B cell (primary cell): ENCODE data around the gene RRP15. TPM values are rescaled to one million over a fixed set of nuclear protein-coding genes. Genes with fewer than 3 reads are reported as not detected.

ENCODE experiments used
- ATAC-seq: fragments of 200-7000 bp; cut with Tn5 transposase; one replicate; pipeline ENCODE4 v1.10.0; 2021; ENCODE audit warnings: low read depth, mild to moderate bottlenecking, moderate number of reproducible peaks, moderate library complexity
- CTCF ChIA-PET: fragments of 350-600 bp; sonication (Branson Sonifier 250); formaldehyde crosslinking; loops from one replicate; lab custom pipeline; 2021; ENCODE audit warnings: antibody characterized with exemption, inconsistent platforms; lab: Charles Lee
- POLR2A ChIA-PET: fragments of 350-600 bp; sonication (Branson Sonifier 250); formaldehyde crosslinking; loops from one replicate; lab custom pipeline; 2021; ENCODE audit warnings: antibody characterized with exemption; lab: Charles Lee
- DNase-seq: peaks from one replicate; pipeline ENCODE4 v3.0.0; 2013
- H2AFZ ChIP-seq: 2 replicates; pipeline ENCODE4 v1.6.1; 2012; ENCODE audit warnings: mild to moderate bottlenecking, low read depth, low read length; ENCODE audit not compliant: insufficient read depth, poor library complexity, severe bottlenecking
- H3K27ac ChIP-seq, 2 donors: 1 replicate in 1 of 2; 2 replicates in 1 of 2; pipeline ENCODE4 v1.5.1; 2012 to 2013; ENCODE audit warnings: low read length in 2 of 2, mild to moderate bottlenecking in 2 of 2, moderate library complexity in 1 of 2
- H3K27me3 ChIP-seq, 4 experiments: fragments of 200-600 bp in 1 of 4; sonication (generic) in 1 of 4; replicated peaks in 1 of 4; 1 replicate in 2 of 4; 2 replicates in 2 of 4; pipeline versions ENCODE4 v1.6.1 to v1.7.0; 2013 to 2016; ENCODE audit warnings: low read length in 3 of 4, mild to moderate bottlenecking in 2 of 4, mixed read lengths in 1 of 4, moderate library complexity in 1 of 4; ENCODE audit not compliant: insufficient read depth in 4 of 4, control insufficient read depth in 3 of 4; ENCODE audit errors: control extremely low read depth in 1 of 4
- H3K36me3 ChIP-seq, 2 experiments: replicated peaks in 1 of 2; 1 replicate in 1 of 2; 2 replicates in 1 of 2; pipeline versions ENCODE4 v1.6.1 to v1.7.1; 2013; ENCODE audit warnings: low read length in 1 of 2; ENCODE audit not compliant: insufficient read depth in 2 of 2, control insufficient read depth in 1 of 2; ENCODE audit errors: control extremely low read depth in 1 of 2, extremely low read depth in 1 of 2
- H3K4me1 ChIP-seq, 2 donors: fragments of 200-600 bp in 1 of 2; sonication (generic) in 1 of 2; 1 replicate in 1 of 2; 2 replicates in 1 of 2; pipeline versions ENCODE4 v1.5.1 to v1.6.1; 2013 to 2017; ENCODE audit warnings: low read length in 2 of 2; ENCODE audit not compliant: control insufficient read depth in 2 of 2, insufficient read depth in 2 of 2
- H3K4me2 ChIP-seq: replicated peaks from 2 replicates; pipeline ENCODE3; 2012; ENCODE audit warnings: mild to moderate bottlenecking, low read depth, low read length; ENCODE audit not compliant: poor library complexity, severe bottlenecking
- H3K4me3 ChIP-seq, 5 experiments: fragments of 200-600 bp in 1 of 5; sonication (generic) in 1 of 5; 1 replicate in 3 of 5; 2 replicates in 2 of 5; pipeline versions ENCODE4 v1.5.1 to v1.7.0; 2011 to 2016; ENCODE audit warnings: low read length in 4 of 5, mild to moderate bottlenecking in 4 of 5, low read depth in 2 of 5, control low read depth in 1 of 5, moderate library complexity in 1 of 5; ENCODE audit not compliant: insufficient read depth in 1 of 5; ENCODE audit errors: control extremely low read depth in 1 of 5, extremely low read depth in 1 of 5
- H3K79me2 ChIP-seq: fragments of 200-600 bp; sonication (generic); one replicate; pipeline ENCODE4 v1.6.0; 2016; ENCODE audit warnings: low read length; ENCODE audit not compliant: control insufficient read depth, insufficient read depth
- H3K9ac ChIP-seq: fragments of 200-600 bp; sonication (generic); 2 replicates; pipeline ENCODE4 v1.6.1; 2017; ENCODE audit warnings: mild to moderate bottlenecking, low read length, moderate library complexity
- H3K9me3 ChIP-seq, 3 donors: one replicate each; pipeline versions ENCODE4 v1.6.1 to v1.7.1; 2013; ENCODE audit warnings: low read length in 2 of 3; ENCODE audit not compliant: control insufficient read depth in 2 of 3, insufficient read depth in 1 of 3; ENCODE audit errors: control extremely low read depth in 1 of 3
- H4K20me1 ChIP-seq: 2 replicates; pipeline ENCODE4 v1.6.0; 2012; ENCODE audit warnings: mild to moderate bottlenecking, low read length; ENCODE audit not compliant: insufficient read depth, control insufficient read depth, poor library complexity, severe bottlenecking
- H3K27ac Mint-ChIP-seq: one replicate; pipeline ENCODE4 v1.8.0; 2021; ENCODE audit warnings: mixed read lengths
- H3K27me3 Mint-ChIP-seq: one replicate; pipeline ENCODE4 v1.8.0; 2021; ENCODE audit warnings: mixed read lengths
- H3K4me1 Mint-ChIP-seq: one replicate; pipeline ENCODE4 v1.8.0; 2021; ENCODE audit warnings: mixed read lengths
- H3K4me3 Mint-ChIP-seq: one replicate; pipeline ENCODE4 v1.8.0; 2021; ENCODE audit warnings: mixed read lengths
- H3K9me3 Mint-ChIP-seq: one replicate; pipeline ENCODE4 v1.8.0; 2022; ENCODE audit warnings: mixed read lengths; ENCODE audit not compliant: insufficient read depth
- EZH2 ChIP-seq: IDR thresholded peaks from 2 replicates; pipeline ENCODE4 v1.6.1; 2012; ENCODE audit warnings: borderline replicate concordance, low read depth, mild to moderate bottlenecking, moderate library complexity, low read length; ENCODE audit not compliant: insufficient read depth, poor library complexity, severe bottlenecking
- WGBS: methylation state at CpG from one replicate; pipeline ENCODE4 v1.1.5; 2013; ENCODE audit warnings: missing lambda C conversion rate; ENCODE audit not compliant: insufficient coverage; 5-methylcytosine and 5-hydroxymethylcytosine counted together
- intact Hi-C: fragments of 100-400 bp; cut with micrococcal nuclease; formaldehyde crosslinking; loops from one replicate; pipeline ENCODE4 v1.10.0; 2022
- polyA plus RNA-seq: library from polyadenylated mRNA; depleted of rRNA; stranded (reverse); fragments of >200 nt; gene quantifications from 2 replicates; pipeline ENCODE4 v1.2.3, GENCODE V29; 2012
- total RNA-seq, 2 donors: library from RNA; stranded (reverse); fragments of 120-200 nt in 1 of 2; gene quantifications; 1 replicate in 1 of 2; 2 replicates in 1 of 2; pipeline versions ENCODE4 v1.2.3 to v1.2.4, GENCODE V29; 2013 to 2022
- TF ChIP-seq, protein P1 (sequence below): fragments of 200-600 bp; IDR thresholded peaks from one replicate; pipeline ENCODE4 v1.8.0; 2022; ENCODE audit warnings: antibody characterized with exemption, mild to moderate bottlenecking

Gene RRP15
- total and polyA plus RNA-seq, 2 donors (not counting 1 experiment from before 2014, with no cell fraction given), result 1.3 to 20.2 TPM

DNA sequence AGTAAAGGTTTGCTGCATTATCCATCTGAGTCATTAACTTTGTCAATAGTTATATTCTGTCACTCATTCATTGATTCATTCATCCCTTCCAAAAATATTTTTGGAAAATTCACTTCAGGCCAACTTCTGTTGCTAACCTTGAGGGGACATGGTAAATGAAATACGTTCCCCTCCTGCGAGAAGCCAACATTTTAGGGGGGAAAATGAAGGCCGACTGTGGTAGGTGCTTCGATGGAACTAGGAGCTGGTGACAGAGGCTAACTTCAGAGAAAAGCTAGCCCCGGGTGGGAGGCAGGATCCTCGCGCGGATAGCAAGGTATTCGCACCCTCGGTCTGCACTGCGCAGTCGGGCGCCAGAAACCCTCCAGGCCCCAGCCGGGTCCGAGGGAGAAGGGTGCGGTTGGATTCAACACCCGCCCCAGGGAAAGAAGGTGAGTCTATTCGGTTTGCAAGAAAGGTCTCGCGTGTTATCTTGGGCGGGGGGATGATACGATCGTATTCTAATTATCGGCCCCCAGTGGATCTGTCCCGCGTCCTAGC lies 646 bp upstream of the RRP15 start:
- no peak for TF ChIP-seq EZH2
- WGBS, result 9% methylated on average over 26 of the region's 26 CpGs
- CTCF ChIA-PET, result no interaction called here
- H3K4me1 Mint-ChIP-seq, result peaks cover 30% of the 10 kb centered on the region
- H3K9me3 Mint-ChIP-seq, result no peaks in the 10 kb centered on the region
- Histone ChIP-seq H3K27ac (peak overlapping the region; percentile 76 to 81), H2AFZ (peak overlapping the region; percentile 96), H3K9ac (peak overlapping the region; percentile 76), H3K4me3 (peak overlapping the region; percentile 76 to 100 (median 87)), H4K20me1 (no peaks in the 10 kb centered on the region), H3K9me3 (peaks cover 0 to 6% (median 6%) of the 10 kb centered on the region in 3 donors), H3K4me1 (peaks cover 15 to 17% of the 10 kb centered on the region in 2 donors), H3K27me3 (peaks cover 0 to 11% (median 2%) of the 10 kb centered on the region in 4 experiments), H3K4me2 (peak overlapping the region; percentile 78), H3K79me2 (peaks cover 43% of the 10 kb centered on the region), H3K36me3 (no peaks in the 10 kb centered on the region)
- H3K4me3 Mint-ChIP-seq, result peak overlapping the region; percentile 97
- H3K27ac Mint-ChIP-seq, result peak overlapping the region; percentile 98
- DNase-seq (no peak), ATAC-seq (no peak)
- POLR2A ChIA-PET, result interaction anchor here (0.5 kb wide), 1 partner anchor 45 kb away, joined by 5 read pairs; no protein-coding TSS in a partner anchor
- peaks cover 17% of the 10 kb centered on the region for H3K27me3 Mint-ChIP-seq
- intact Hi-C loops, result loop anchor here (2.0 kb wide), 1 partner anchor 62 kb away; no protein-coding TSS in a partner anchor

DNA sequence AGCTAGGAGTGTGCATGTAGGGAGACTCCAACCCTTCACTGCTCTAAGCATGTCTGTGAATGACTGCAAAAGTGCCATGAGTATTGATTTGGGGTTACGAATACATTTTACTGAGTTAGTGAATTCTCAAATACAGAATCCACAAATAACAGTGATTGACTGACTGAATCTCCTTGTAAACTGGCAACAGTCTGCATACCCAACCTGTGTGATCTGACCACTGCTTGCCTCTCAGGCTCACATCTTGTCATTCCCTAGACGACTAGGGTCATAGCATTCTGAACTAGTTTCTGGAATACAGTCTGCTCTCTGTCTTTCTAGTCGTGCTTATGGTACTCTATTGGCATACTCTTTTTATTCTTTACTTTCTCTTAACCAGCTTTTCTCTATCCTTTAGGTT lies 7.4 kb downstream of the RRP15 start:
- intact Hi-C loops, result no loop called here
- DNase-seq, result no peak
- H3K27me3 Mint-ChIP-seq, result no peaks in the 10 kb centered on the region
- no peak overlapping the region for H3K4me3 ChIP-seq
- peaks cover 12% of the 10 kb centered on the region for H3K4me1 Mint-ChIP-seq
- H3K9me3 Mint-ChIP-seq, result no peaks in the 10 kb centered on the region
- H3K9ac ChIP-seq, result no peak overlapping the region
- no peaks in the 10 kb centered on the region for H3K9me3 ChIP-seq
- H3K79me2 ChIP-seq, result peaks cover 87% of the 10 kb centered on the region
- POLR2A ChIA-PET, result no interaction called here
- no peaks in the 10 kb centered on the region for H3K27me3 ChIP-seq
- H3K36me3 ChIP-seq, result peaks cover 0 to 11% of the 10 kb centered on the region in 2 experiments
- H3K4me3 Mint-ChIP-seq, result no peak overlapping the region
- H3K4me2 ChIP-seq, result no peak overlapping the region
- H4K20me1 ChIP-seq, result peaks cover 13% of the 10 kb centered on the region
- no peak overlapping the region for H3K27ac ChIP-seq
- H2AFZ ChIP-seq, result no peak overlapping the region
- no peak overlapping the region for H3K27ac Mint-ChIP-seq
- ATAC-seq, result no peak
- WGBS, result 100% methylated on average over 2 of the region's 3 CpGs
- no peaks in the 10 kb centered on the region for H3K4me1 ChIP-seq
- CTCF ChIA-PET, result no interaction called here
- no peak for TF ChIP-seq EZH2
- TF ChIP-seq, protein P1, sequence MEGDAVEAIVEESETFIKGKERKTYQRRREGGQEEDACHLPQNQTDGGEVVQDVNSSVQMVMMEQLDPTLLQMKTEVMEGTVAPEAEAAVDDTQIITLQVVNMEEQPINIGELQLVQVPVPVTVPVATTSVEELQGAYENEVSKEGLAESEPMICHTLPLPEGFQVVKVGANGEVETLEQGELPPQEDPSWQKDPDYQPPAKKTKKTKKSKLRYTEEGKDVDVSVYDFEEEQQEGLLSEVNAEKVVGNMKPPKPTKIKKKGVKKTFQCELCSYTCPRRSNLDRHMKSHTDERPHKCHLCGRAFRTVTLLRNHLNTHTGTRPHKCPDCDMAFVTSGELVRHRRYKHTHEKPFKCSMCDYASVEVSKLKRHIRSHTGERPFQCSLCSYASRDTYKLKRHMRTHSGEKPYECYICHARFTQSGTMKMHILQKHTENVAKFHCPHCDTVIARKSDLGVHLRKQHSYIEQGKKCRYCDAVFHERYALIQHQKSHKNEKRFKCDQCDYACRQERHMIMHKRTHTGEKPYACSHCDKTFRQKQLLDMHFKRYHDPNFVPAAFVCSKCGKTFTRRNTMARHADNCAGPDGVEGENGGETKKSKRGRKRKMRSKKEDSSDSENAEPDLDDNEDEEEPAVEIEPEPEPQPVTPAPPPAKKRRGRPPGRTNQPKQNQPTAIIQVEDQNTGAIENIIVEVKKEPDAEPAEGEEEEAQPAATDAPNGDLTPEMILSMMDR, result no peak
